MM.1S (cell line): ENCODE measurements around the gene RYR2.

Experiments used
- DNase-seq: peaks from one replicate; pipeline ENCODE4 v3.0.0-alpha.2; 2015
- H2AFZ ChIP-seq: fragments of 300-600 bp; sonication (generic); 2 replicates; pipeline ENCODE4 v1.6.0; 2016; ENCODE audit warnings: antibody characterized with exemption, low read length
- H3F3A ChIP-seq: fragments of 300-600 bp; sonication (generic); 2 replicates; pipeline ENCODE4 v1.6.1; 2016; ENCODE audit warnings: mild to moderate bottlenecking, antibody characterized with exemption, low read length, moderate library complexity, mixed read lengths; ENCODE audit not compliant: insufficient read depth
- H3K27ac ChIP-seq: fragments of 300-600 bp; sonication (generic); 2 replicates; pipeline ENCODE4 v1.5.1; 2016; ENCODE audit warnings: mild to moderate bottlenecking, low read length
- H3K27me3 ChIP-seq: fragments of 300-600 bp; sonication (generic); replicated peaks from 2 replicates; pipeline ENCODE4 v1.6.0; 2016; ENCODE audit warnings: low read length; ENCODE audit not compliant: insufficient read depth
- H3K36me3 ChIP-seq: fragments of 300-600 bp; sonication (generic); replicated peaks from 2 replicates; pipeline ENCODE4 v1.6.1; 2016; ENCODE audit warnings: mild to moderate bottlenecking, low read length, mixed read lengths; ENCODE audit not compliant: insufficient read depth
- H3K4me1 ChIP-seq: fragments of 300-600 bp; sonication (generic); 2 replicates; pipeline ENCODE4 v1.6.1; 2016; ENCODE audit warnings: low read length, mixed read lengths
- H3K4me2 ChIP-seq: fragments of 300-600 bp; sonication (generic); 2 replicates; pipeline ENCODE4 v1.6.0; 2016; ENCODE audit warnings: low read depth, low read length
- H3K4me3 ChIP-seq: fragments of 300-600 bp; sonication (generic); 2 replicates; pipeline ENCODE4 v1.5.1; 2016; ENCODE audit warnings: low read length, mixed read lengths
- H3K79me2 ChIP-seq: fragments of 300-600 bp; sonication (generic); 2 replicates; pipeline ENCODE4 v1.6.1; 2016; ENCODE audit warnings: mixed run types, low read length, mixed read lengths
- H3K9ac ChIP-seq: fragments of 300-600 bp; sonication (generic); 2 replicates; pipeline ENCODE4 v1.6.1; 2016; ENCODE audit warnings: low read length, mixed read lengths
- H3K9me2 ChIP-seq: fragments of 300-600 bp; sonication (generic); replicated peaks from 2 replicates; pipeline ENCODE4 v1.6.1; 2016; ENCODE audit warnings: mild to moderate bottlenecking, low read length, mixed read lengths; ENCODE audit not compliant: insufficient read depth
- H3K9me3 ChIP-seq: fragments of 300-600 bp; sonication (generic); replicated peaks from 2 replicates; pipeline ENCODE4 v1.6.1; 2016; ENCODE audit warnings: mild to moderate bottlenecking, low read length, mixed read lengths; ENCODE audit not compliant: insufficient read depth
- H4K20me1 ChIP-seq: fragments of 300-600 bp; sonication (generic); 2 replicates; pipeline ENCODE4 v1.6.1; 2016; ENCODE audit warnings: mild to moderate bottlenecking, low read length, moderate library complexity, mixed read lengths; ENCODE audit not compliant: insufficient read depth
- EZH2 ChIP-seq: fragments of 300-600 bp; sonication (generic); optimal IDR thresholded peaks from 2 replicates; pipeline ENCODE3; 2017; ENCODE audit warnings: low read depth, mild to moderate bottlenecking, antibody characterized with exemption, low read length, mixed read lengths
- EZH2phosphoT487 ChIP-seq: fragments of 300-600 bp; sonication (generic); IDR thresholded peaks from 2 replicates; pipeline ENCODE4 v1.6.1; 2018; ENCODE audit warnings: antibody characterized with exemption, low read length
- TF ChIP-seq, protein P1 (sequence below): fragments of 300-600 bp; sonication (generic); IDR thresholded peaks from 2 replicates; pipeline ENCODE4 v1.5.1; 2016; ENCODE audit warnings: antibody characterized with exemption, low read length, mixed read lengths

The RYR2 gene

DNA sequence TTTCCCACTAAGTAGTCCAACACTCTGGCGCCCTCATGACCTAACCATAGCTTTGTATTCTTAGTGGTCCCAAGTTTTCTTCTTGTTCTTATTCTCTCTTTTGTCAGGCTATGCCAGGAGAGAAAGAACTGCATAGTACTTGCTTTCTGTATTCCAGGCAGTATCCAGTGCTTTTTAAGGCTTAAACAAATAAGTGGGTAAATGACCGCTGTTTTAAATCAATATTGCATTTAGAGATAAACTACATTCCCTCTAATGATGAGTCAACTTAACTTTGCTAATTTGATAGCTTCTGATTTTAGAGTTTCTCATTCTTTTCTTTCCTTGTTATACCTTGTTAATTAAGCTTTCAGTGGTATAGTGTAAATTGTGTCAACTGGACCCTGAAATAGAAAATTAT is 709.1 kb downstream of the RYR2 start:
- Histone ChIP-seq H3K36me3 (no peaks in the 10 kb centered on the region), H3K4me2 (no peak overlapping the region), H3K27me3 (no peaks in the 10 kb centered on the region), H4K20me1 (no peaks in the 10 kb centered on the region), H3K4me1 (0 out of 2 replicates have a peak, but pooled peaks cover 16% of the 10 kb centered on the region), H3K9me2 (no peaks in the 10 kb centered on the region), H3K79me2 (no peaks in the 10 kb centered on the region), H3K9ac (no peak overlapping the region), H3K9me3 (no peaks in the 10 kb centered on the region), H3F3A (peaks cover 4% of the 10 kb centered on the region), H3K27ac (no peak overlapping the region), H2AFZ (no peak overlapping the region), H3K4me3 (no peak overlapping the region)
- no peak for DNase-seq
- TF ChIP-seq, protein P1, sequence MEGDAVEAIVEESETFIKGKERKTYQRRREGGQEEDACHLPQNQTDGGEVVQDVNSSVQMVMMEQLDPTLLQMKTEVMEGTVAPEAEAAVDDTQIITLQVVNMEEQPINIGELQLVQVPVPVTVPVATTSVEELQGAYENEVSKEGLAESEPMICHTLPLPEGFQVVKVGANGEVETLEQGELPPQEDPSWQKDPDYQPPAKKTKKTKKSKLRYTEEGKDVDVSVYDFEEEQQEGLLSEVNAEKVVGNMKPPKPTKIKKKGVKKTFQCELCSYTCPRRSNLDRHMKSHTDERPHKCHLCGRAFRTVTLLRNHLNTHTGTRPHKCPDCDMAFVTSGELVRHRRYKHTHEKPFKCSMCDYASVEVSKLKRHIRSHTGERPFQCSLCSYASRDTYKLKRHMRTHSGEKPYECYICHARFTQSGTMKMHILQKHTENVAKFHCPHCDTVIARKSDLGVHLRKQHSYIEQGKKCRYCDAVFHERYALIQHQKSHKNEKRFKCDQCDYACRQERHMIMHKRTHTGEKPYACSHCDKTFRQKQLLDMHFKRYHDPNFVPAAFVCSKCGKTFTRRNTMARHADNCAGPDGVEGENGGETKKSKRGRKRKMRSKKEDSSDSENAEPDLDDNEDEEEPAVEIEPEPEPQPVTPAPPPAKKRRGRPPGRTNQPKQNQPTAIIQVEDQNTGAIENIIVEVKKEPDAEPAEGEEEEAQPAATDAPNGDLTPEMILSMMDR: no peak
- no peak for TF ChIP-seq EZH2
- TF ChIP-seq EZH2phosphoT487: no peak

DNA sequence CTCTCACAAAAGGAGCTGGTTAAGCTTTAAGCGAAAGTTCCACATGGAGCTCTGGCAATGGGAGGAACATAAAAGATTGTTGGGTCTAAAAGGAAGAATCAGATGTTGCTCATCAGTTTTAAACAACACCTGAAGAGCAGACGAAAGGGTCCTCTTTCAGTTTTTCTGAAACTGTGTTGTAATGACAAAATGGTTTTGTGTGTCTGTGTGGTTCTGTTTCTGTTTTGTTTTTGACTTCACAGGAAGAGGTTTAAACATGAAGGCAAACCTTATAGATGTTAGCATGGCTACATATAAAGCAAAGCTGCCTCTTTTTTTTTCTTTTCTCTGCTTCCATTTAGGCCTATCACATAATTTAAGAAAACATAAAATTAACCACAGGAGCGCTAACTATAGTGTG is 712.6 kb downstream of the RYR2 start:
- no peaks in the 10 kb centered on the region for H3K27me3 ChIP-seq
- peaks cover 4% of the 10 kb centered on the region for H3F3A ChIP-seq
- H3K79me2 ChIP-seq: no peaks in the 10 kb centered on the region
- TF ChIP-seq EZH2phosphoT487 (no peak), EZH2 (no peak)
- TF ChIP-seq, protein P1: no peak
- no peak overlapping the region; the same call in 1 of the 2 replicates for H3K9ac ChIP-seq
- H3K4me1 ChIP-seq: 0 out of 2 replicates have a peak, but pooled peaks cover 16% of the 10 kb centered on the region
- no peaks in the 10 kb centered on the region for H3K9me3 ChIP-seq
- peak overlapping the region; percentile 36; the same call in 1 of the 2 replicates for H3K27ac ChIP-seq
- no peaks in the 10 kb centered on the region for H4K20me1 ChIP-seq
- DNase-seq: peak; percentile 69
- no peaks in the 10 kb centered on the region for H3K9me2 ChIP-seq
- H3K36me3 ChIP-seq: no peaks in the 10 kb centered on the region
- H3K4me2 ChIP-seq: peak overlapping the region; percentile 59
- peak overlapping the region; percentile 43; the same call in 1 of the 2 replicates for H2AFZ ChIP-seq
- peak overlapping the region; percentile 36 for H3K4me3 ChIP-seq

DNA sequence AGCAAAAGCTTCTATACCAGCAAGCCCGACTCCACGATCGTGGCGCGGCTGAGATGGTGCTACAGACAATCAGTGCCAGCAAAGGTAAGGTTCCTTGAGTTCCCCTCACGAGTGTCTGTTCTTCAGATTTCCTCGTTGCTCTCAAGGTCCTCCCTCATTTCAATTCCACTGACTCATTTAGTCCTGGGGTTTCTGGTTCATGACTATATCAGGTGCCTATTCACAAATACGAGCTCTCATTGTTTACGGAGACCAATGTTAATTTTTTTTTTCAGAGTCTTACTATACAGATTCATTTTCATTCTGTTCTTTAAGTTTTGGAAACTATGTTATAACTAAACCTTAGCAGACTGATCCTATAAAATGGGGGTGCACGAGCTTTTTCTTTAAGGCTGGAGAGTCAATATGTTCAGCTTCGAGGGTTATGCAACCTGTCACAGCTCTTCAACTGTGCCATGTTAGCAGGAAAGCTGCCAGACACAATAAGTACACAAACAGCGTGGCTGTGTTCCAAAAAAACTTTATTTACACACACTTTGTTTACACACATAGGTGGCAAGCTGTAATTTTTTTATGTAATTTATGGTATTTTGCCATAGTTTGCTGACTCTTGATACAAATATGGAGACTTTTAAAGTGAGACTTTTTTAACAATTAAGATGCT is 714.5 kb downstream of the RYR2 start:
- Histone ChIP-seq H3K36me3 (no peaks in the 10 kb centered on the region), H3K9ac (no peak overlapping the region), H3F3A (peaks cover 4% of the 10 kb centered on the region), H3K9me3 (no peaks in the 10 kb centered on the region), H3K9me2 (no peaks in the 10 kb centered on the region), H4K20me1 (no peaks in the 10 kb centered on the region), H2AFZ (no peak overlapping the region), H3K4me3 (no peak overlapping the region), H3K27ac (no peak overlapping the region), H3K4me1 (0 out of 2 replicates have a peak, but pooled peaks cover 16% of the 10 kb centered on the region), H3K79me2 (no peaks in the 10 kb centered on the region), H3K27me3 (no peaks in the 10 kb centered on the region), H3K4me2 (no peak overlapping the region)
- TF ChIP-seq EZH2phosphoT487: no peak
- TF ChIP-seq EZH2: no peak
- DNase-seq: no peak

DNA sequence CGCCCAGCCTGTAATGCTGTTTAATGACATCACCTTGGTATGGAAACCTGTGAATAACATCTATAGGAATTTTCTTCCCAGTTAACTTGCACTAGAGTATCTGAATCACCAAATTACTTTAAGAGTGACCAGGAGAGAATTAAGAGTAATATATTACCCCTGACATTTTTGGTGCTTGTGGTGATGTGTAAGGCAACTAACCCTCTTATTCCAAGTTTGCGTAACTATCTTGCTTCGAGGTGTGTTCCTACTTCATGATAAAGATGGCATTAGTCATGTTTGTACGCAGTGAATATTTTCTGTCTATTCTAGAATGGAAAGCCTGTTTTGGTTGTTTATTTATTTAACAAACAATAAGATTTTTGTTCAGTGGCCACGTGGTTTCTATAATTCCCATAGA is 717.4 kb downstream of the RYR2 start:
- Histone ChIP-seq H3K4me2 (no peak overlapping the region), H3K9ac (no peak overlapping the region), H2AFZ (no peak overlapping the region), H3K27me3 (no peaks in the 10 kb centered on the region), H3K79me2 (no peaks in the 10 kb centered on the region), H3K9me2 (no peaks in the 10 kb centered on the region), H3K36me3 (no peaks in the 10 kb centered on the region), H3K27ac (no peak overlapping the region), H3K4me3 (no peak overlapping the region), H3F3A (peaks cover 2% of the 10 kb centered on the region), H4K20me1 (no peaks in the 10 kb centered on the region), H3K4me1 (0 out of 2 replicates have a peak, but pooled peaks cover 9% of the 10 kb centered on the region), H3K9me3 (no peaks in the 10 kb centered on the region)
- TF ChIP-seq EZH2phosphoT487 (no peak), EZH2 (no peak)
- TF ChIP-seq, protein P1: no peak
- DNase-seq: no peak
